IMR-90 (cell line): ENCODE measurements around the gene AMY1A. TPM values are rescaled to one million over a fixed set of nuclear protein-coding genes. Genes with fewer than 3 reads are reported as not detected.
"Not testable (repeated sequence)": the region's sequence is repeated elsewhere in the genome, so short reads cannot be mapped to it uniquely, and the experiment has no call there.

Experiments
- ATAC-seq: fragments of 200-7000 bp; cut with Tn5 transposase; 2 replicates; pipeline ENCODE4 v1.9.1; 2020; ENCODE audit warnings: low read depth, mild to moderate bottlenecking, moderate library complexity
- BruUV-seq: library from RNA; stranded (reverse); fragments of 400-500 nt; replicated peaks from 2 replicates; lab custom pipeline; 2021; lab: Mats Ljungman, UMichigan
- CTCF ChIA-PET: fragments of 300-600 bp; formaldehyde crosslinking; extraction: SDS; loops from one replicate; lab custom pipeline; 2021; ENCODE audit warnings: antibody characterized with exemption; lab: Yijun Ruan, JAX
- POLR2A ChIA-PET: fragments of 300-600 bp; sonication (Branson Sonifier 250); formaldehyde crosslinking; loops from one replicate; lab custom pipeline; 2022; ENCODE audit warnings: antibody characterized with exemption; ENCODE audit not compliant: unreplicated experiment; lab: Charles Lee
- DNase-seq: peaks from one replicate; pipeline ENCODE4 v3.0.0; 2013
- H2AFZ ChIP-seq: replicated peaks from 2 replicates; pipeline ENCODE3; 2013; ENCODE audit warnings: low read length, mild to moderate bottlenecking; ENCODE audit not compliant: poor library complexity
- H2AK5ac ChIP-seq: 2 replicates; pipeline ENCODE4 v1.6.1; 2013; ENCODE audit warnings: low read depth, low read length, inconsistent platforms
- H2AK9ac ChIP-seq: replicated peaks from 2 replicates; pipeline ENCODE3; 2013; ENCODE audit warnings: mild to moderate bottlenecking, low read depth, low read length, moderate library complexity; ENCODE audit not compliant: poor library complexity
- H2BK120ac ChIP-seq: 2 replicates; pipeline ENCODE4 v1.6.1; 2013; ENCODE audit warnings: low read depth, low read length, inconsistent platforms
- H2BK15ac ChIP-seq: 3 replicates; pipeline ENCODE4 v1.6.1; 2013; ENCODE audit warnings: low read depth, low read length, inconsistent platforms
- H2BK20ac ChIP-seq: 2 replicates; pipeline ENCODE4 v1.6.1; 2013; ENCODE audit warnings: low read depth, mild to moderate bottlenecking, inconsistent platforms, low read length, moderate library complexity
- H2BK5ac ChIP-seq: 2 replicates; pipeline ENCODE4 v1.6.1; 2013; ENCODE audit warnings: mild to moderate bottlenecking, low read depth, low read length, inconsistent platforms; ENCODE audit not compliant: poor library complexity, severe bottlenecking
- H3K14ac ChIP-seq: replicated peaks from 2 replicates; pipeline ENCODE4 v1.6.1; 2013; ENCODE audit warnings: low read depth, low read length, inconsistent platforms
- H3K18ac ChIP-seq: 2 replicates; pipeline ENCODE4 v1.6.1; 2013; ENCODE audit warnings: low read depth, low read length, control low read depth
- H3K23ac ChIP-seq: 2 replicates; pipeline ENCODE4 v1.6.1; 2013; ENCODE audit warnings: low read depth, low read length, inconsistent platforms
- H3K27ac ChIP-seq: 2 replicates; pipeline ENCODE4 v1.5.1; 2013; ENCODE audit warnings: mild to moderate bottlenecking, control low read depth, low read length; ENCODE audit not compliant: insufficient read depth
- H3K27me3 ChIP-seq: 2 replicates; pipeline ENCODE4 v1.6.1; 2013; ENCODE audit warnings: low read length; ENCODE audit not compliant: control insufficient read depth, insufficient read depth
- H3K36me3 ChIP-seq: 2 replicates; pipeline ENCODE4 v1.6.1; 2013; ENCODE audit warnings: low read length, mixed read lengths; ENCODE audit not compliant: control insufficient read depth, insufficient read depth
- H3K4ac ChIP-seq: 2 replicates; pipeline ENCODE4 v1.6.1; 2013; ENCODE audit warnings: low read depth, low read length, inconsistent platforms
- H3K4me1 ChIP-seq: 2 replicates; pipeline ENCODE4 v1.6.1; 2013; ENCODE audit warnings: low read length, mixed read lengths; ENCODE audit not compliant: control insufficient read depth, insufficient read depth
- H3K4me2 ChIP-seq: 2 replicates; pipeline ENCODE4 v1.6.1; 2013; ENCODE audit warnings: low read depth, mild to moderate bottlenecking, control low read depth, low read length, moderate library complexity
- H3K4me3 ChIP-seq: 2 replicates; pipeline ENCODE4 v1.5.1; 2013; ENCODE audit warnings: low read depth, mild to moderate bottlenecking, control low read depth, low read length, moderate library complexity; ENCODE audit not compliant: insufficient read depth
- H3K56ac ChIP-seq: 2 replicates; pipeline ENCODE4 v1.6.1; 2013; ENCODE audit warnings: low read length, inconsistent platforms; ENCODE audit not compliant: insufficient read depth; ENCODE audit errors: extremely low read depth
- H3K79me1 ChIP-seq, 2 experiments: 2 replicates each; pipeline ENCODE4 v1.6.1; 2013; ENCODE audit warnings: low read length in 2 of 2, inconsistent platforms in 1 of 2, low read depth in 1 of 2
- H3K9ac ChIP-seq: 2 replicates; pipeline ENCODE4 v1.6.1; 2013; ENCODE audit warnings: low read depth, low read length, control low read depth
- H3K9me1 ChIP-seq: 2 replicates; pipeline ENCODE4 v1.6.1; 2013; ENCODE audit warnings: low read length, inconsistent platforms; ENCODE audit not compliant: insufficient read depth
- H3K9me3 ChIP-seq: 2 replicates; pipeline ENCODE4 v1.6.1; 2013; ENCODE audit warnings: low read length; ENCODE audit not compliant: control insufficient read depth, insufficient read depth
- H4K20me1 ChIP-seq: 2 replicates; pipeline ENCODE4 v1.6.1; 2013; ENCODE audit warnings: low read length, inconsistent platforms; ENCODE audit not compliant: insufficient read depth
- H4K5ac ChIP-seq: 2 replicates; pipeline ENCODE4 v1.6.1; 2013; ENCODE audit warnings: mild to moderate bottlenecking, low read depth, low read length, control low read depth
- H4K8ac ChIP-seq, 2 experiments: 2 replicates each; pipeline ENCODE4 v1.6.1; 2013; ENCODE audit warnings: low read depth in 2 of 2, low read length in 2 of 2, control low read depth in 1 of 2, inconsistent platforms in 1 of 2
- H4K91ac ChIP-seq: 2 replicates; pipeline ENCODE4 v1.6.1; 2013; ENCODE audit warnings: low read depth, low read length, inconsistent platforms; ENCODE audit not compliant: insufficient read depth
- WGBS, 2 experiments: methylation state at CpG; one replicate each; pipeline versions ENCODE4 v1.1.5 to v1.1.7; 2013; ENCODE audit warnings: missing lambda C conversion rate in 2 of 2; ENCODE audit not compliant: insufficient read length in 1 of 2; ENCODE audit errors: extremely low coverage in 2 of 2; 5-methylcytosine and 5-hydroxymethylcytosine counted together
- dilution Hi-C: fragments of 300-500 bp; cut with HindIII; formaldehyde crosslinking; loops from one replicate; pipeline ENCODE4 v1.14.3; 2018; ENCODE audit warnings: low sequenced_read_pairs; ENCODE audit not compliant: unreplicated experiment
- in situ Hi-C: fragments of 300-500 bp; cut with MboI; formaldehyde crosslinking; loops from 3 replicates; pipeline ENCODE4 v1.14.3; 2019; ENCODE audit warnings: low sequenced_read_pairs, inconsistent platforms, mixed read lengths
- intact Hi-C: fragments of 100-400 bp; cut with micrococcal nuclease; formaldehyde crosslinking; loops from 2 replicates; pipeline ENCODE4 v1.10.0; 2022
- polyA plus RNA-seq, 3 experiments: library from polyadenylated mRNA; depleted of rRNA; stranded (reverse); fragments of >200 nt; gene quantifications; 2 replicates each; pipeline ENCODE4 v1.2.3, GENCODE V29; 2012; ENCODE audit warnings: low replicate concordance in 1 of 3
- total RNA-seq: library from RNA; depleted of rRNA; stranded (reverse); fragments of >200 nt; gene quantifications from 2 replicates; pipeline ENCODE4 v1.2.3, GENCODE V29; 2012

The AMY1A gene
- total and polyA plus RNA-seq, 2 of the 4 experiments (the other 2 are of a cell fraction): not detected

GRCh38 chr1:103627436-103627835, 28.1 kb upstream of the AMY1A start:
- H3K14ac ChIP-seq, H3K4ac ChIP-seq, in situ Hi-C loops, H3K4me3 ChIP-seq, H4K8ac ChIP-seq, H4K5ac ChIP-seq, ATAC-seq, H3K4me2 ChIP-seq, H2BK5ac ChIP-seq, H3K4me1 ChIP-seq, dilution Hi-C loops, H3K23ac ChIP-seq, H3K9me3 ChIP-seq, H2AFZ ChIP-seq, H3K79me1 ChIP-seq, H3K36me3 ChIP-seq, H3K9me1 ChIP-seq, H4K20me1 ChIP-seq, H3K18ac ChIP-seq, H2AK9ac ChIP-seq, H2BK15ac ChIP-seq, H3K56ac ChIP-seq, H3K27ac ChIP-seq, H2BK120ac ChIP-seq, H2AK5ac ChIP-seq, intact Hi-C loops, H4K91ac ChIP-seq, H2BK20ac ChIP-seq, H3K27me3 ChIP-seq, DNase-seq, BruUV-seq, CTCF ChIA-PET, POLR2A ChIA-PET, H3K9ac ChIP-seq: not testable (repeated sequence)
- WGBS, 2 experiments: no CpG with 5 or more reads among the region's 4 CpGs

DNA sequence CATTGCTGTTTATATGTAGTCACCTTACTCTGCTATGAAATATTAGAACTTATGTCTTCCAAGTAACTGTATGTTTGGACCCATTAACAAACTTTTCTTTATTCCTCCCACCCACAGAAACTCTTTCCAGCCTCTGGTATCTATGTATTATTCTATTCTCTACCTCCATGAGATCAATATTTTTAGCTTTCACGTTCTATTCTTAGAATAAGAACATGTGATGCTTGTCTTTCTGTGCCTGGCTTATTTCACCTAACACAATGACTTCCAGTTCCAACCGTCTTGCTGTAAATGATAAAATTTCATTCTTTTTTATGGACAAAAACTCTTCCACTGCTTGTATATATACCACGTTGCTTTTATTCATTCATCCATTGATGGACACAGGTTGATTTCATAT, 14.4 kb upstream of the AMY1A start:
- H2BK5ac ChIP-seq, H3K4me1 ChIP-seq, H3K9me3 ChIP-seq, H2AK9ac ChIP-seq, H4K91ac ChIP-seq, dilution Hi-C loops, H3K27me3 ChIP-seq, H3K23ac ChIP-seq, H2AFZ ChIP-seq, H3K56ac ChIP-seq, in situ Hi-C loops, H4K20me1 ChIP-seq, H3K4ac ChIP-seq, H3K4me3 ChIP-seq, H3K9ac ChIP-seq, H2BK20ac ChIP-seq, H4K5ac ChIP-seq, H2BK15ac ChIP-seq, intact Hi-C loops, H3K4me2 ChIP-seq, CTCF ChIA-PET, BruUV-seq, H3K9me1 ChIP-seq, H4K8ac ChIP-seq, H2BK120ac ChIP-seq, H3K79me1 ChIP-seq, DNase-seq, H3K36me3 ChIP-seq, H3K14ac ChIP-seq, ATAC-seq, H3K18ac ChIP-seq, POLR2A ChIA-PET, H3K27ac ChIP-seq, H2AK5ac ChIP-seq: not testable (repeated sequence)
- WGBS, 2 experiments: no CpG with 5 or more reads among the region's 3 CpGs
